SK-N-SH (cell line): ENCODE measurements around the gene GTF3C1. TPM values are rescaled to one million over a fixed set of nuclear protein-coding genes. Genes with fewer than 3 reads are reported as not detected.

ENCODE experiments used
- CTCF ChIA-PET: fragments of 300-600, 350-600 bp; formaldehyde crosslinking; extraction: SDS; loops from one replicate; lab custom pipeline; 2021; lab: Yijun Ruan, JAX
- POLR2A ChIA-PET: fragments of 350-600 bp; sonication (Branson Sonifier 250); formaldehyde crosslinking; extraction: SDS; loops from one replicate; lab custom pipeline; 2020; ENCODE audit warnings: antibody characterized with exemption, inconsistent platforms; lab: Yijun Ruan, JAX
- DNase-seq: peaks from one replicate; pipeline ENCODE4 v3.0.0; 2012
- H2AFZ ChIP-seq: fragments of 200-600 bp; sonication (generic); 2 replicates; pipeline ENCODE4 v1.8.1; 2016; ENCODE audit warnings: antibody characterized with exemption, mild to moderate bottlenecking, low read depth
- H3F3A ChIP-seq: fragments of 200-600 bp; sonication (generic); replicated peaks from 2 replicates; pipeline ENCODE3; 2016; ENCODE audit warnings: antibody characterized with exemption, mild to moderate bottlenecking; ENCODE audit not compliant: insufficient read depth
- H3K27ac ChIP-seq, 2 experiments: fragments of 200-500 bp in 1 of 2; fragments of 200-600 bp in 1 of 2; sonication (Bioruptor generic) in 1 of 2; sonication (generic), shearing (Covaris generic) in 1 of 2; 2 replicates each; pipeline versions ENCODE4 v1.5.1 to v1.6.1; 2014 to 2016; ENCODE audit warnings: low read depth in 2 of 2, inconsistent platforms in 1 of 2, low read length in 1 of 2, mild to moderate bottlenecking in 1 of 2, mixed read lengths in 1 of 2
- H3K27me3 ChIP-seq: fragments of 200-600 bp; sonication (generic), shearing (Covaris generic); 2 replicates; pipeline ENCODE4 v1.6.1; 2016; ENCODE audit warnings: mixed run types; ENCODE audit not compliant: insufficient read depth
- H3K36me3 ChIP-seq, 2 experiments: fragments of 200-500 bp in 1 of 2; fragments of 200-600 bp in 1 of 2; sonication (Bioruptor generic) in 1 of 2; sonication (generic) in 1 of 2; replicated peaks in 1 of 2; 2 replicates each; pipeline versions ENCODE3 to v1.5.1; 2014 to 2016; ENCODE audit warnings: low read length in 1 of 2, mild to moderate bottlenecking in 1 of 2; ENCODE audit not compliant: insufficient read depth in 2 of 2, control insufficient read depth in 1 of 2
- H3K4me1 ChIP-seq, 2 experiments: fragments of 200-500 bp in 1 of 2; fragments of 200-600 bp in 1 of 2; sonication (Bioruptor generic) in 1 of 2; sonication (generic), shearing (Covaris generic) in 1 of 2; 2 replicates each; pipeline versions ENCODE4 v1.5.1 to v1.6.1; 2014 to 2016; ENCODE audit warnings: low read depth in 1 of 2, low read length in 1 of 2, mixed run types in 1 of 2; ENCODE audit not compliant: insufficient read depth in 2 of 2, control insufficient read depth in 1 of 2
- H3K4me2 ChIP-seq: fragments of 200-600 bp; sonication (generic), shearing (Covaris generic); 2 replicates; pipeline ENCODE4 v1.6.1; 2017; ENCODE audit warnings: mixed run types
- H3K4me3 ChIP-seq, 2 experiments: fragments of 200-500 bp in 1 of 2; fragments of 200-600 bp in 1 of 2; sonication (Bioruptor generic) in 1 of 2; sonication (generic), shearing (Covaris generic) in 1 of 2; 2 replicates each; pipeline versions ENCODE4 v1.5.1 to v1.8.1; 2014 to 2016; ENCODE audit warnings: low read depth in 2 of 2, inconsistent platforms in 1 of 2, low read length in 1 of 2, mild to moderate bottlenecking in 1 of 2, mixed read lengths in 1 of 2, moderate library complexity in 1 of 2
- H3K79me2 ChIP-seq: fragments of 200-600 bp; sonication (generic); 2 replicates; pipeline ENCODE4 v1.8.1; 2017; ENCODE audit warnings: mild to moderate bottlenecking; ENCODE audit not compliant: insufficient read depth
- H3K9ac ChIP-seq: fragments of 200-600 bp; sonication (generic); 2 replicates; pipeline ENCODE4 v1.6.1; 2017; ENCODE audit warnings: mixed run types
- H3K9me2 ChIP-seq: fragments of 200-600 bp; sonication (generic); 2 replicates; pipeline ENCODE4 v1.6.1; 2017; ENCODE audit warnings: mixed run types
- H3K9me3 ChIP-seq: fragments of 200-600 bp; sonication (generic); 2 replicates; pipeline ENCODE4 v1.6.1; 2017; ENCODE audit warnings: mixed run types, mild to moderate bottlenecking, moderate library complexity
- H4K20me1 ChIP-seq: fragments of 200-600 bp; sonication (generic); 2 replicates; pipeline ENCODE4 v1.6.1; 2017; ENCODE audit warnings: mild to moderate bottlenecking, mixed run types; ENCODE audit not compliant: insufficient read depth
- ELF1 ChIP-seq: IDR thresholded peaks from 2 replicates; pipeline ENCODE4 v1.4.0; 2012
- EZH2phosphoT487 ChIP-seq: fragments of 200-600 bp; sonication (generic); IDR thresholded peaks from 2 replicates; pipeline ENCODE4 v1.6.1; 2017; ENCODE audit warnings: low read depth, mixed run types, mild to moderate bottlenecking, antibody characterized with exemption, moderate library complexity, borderline replicate concordance
- FOSL2 ChIP-seq: IDR thresholded peaks from 2 replicates; pipeline ENCODE4 v1.4.0; 2012; ENCODE audit warnings: low read depth, mild to moderate bottlenecking, moderate library complexity, borderline replicate concordance
- FOXJ3 ChIP-seq: sonication (generic); formaldehyde crosslinking; IDR thresholded peaks from 2 replicates; pipeline ENCODE4 v1.5.1; 2020; ENCODE audit warnings: mild to moderate bottlenecking, missing genetic modification reagents
- NFIC ChIP-seq: IDR thresholded peaks from 2 replicates; pipeline ENCODE4 v1.4.0; 2012; ENCODE audit warnings: borderline replicate concordance
- POLR2AphosphoS5 ChIP-seq: IDR thresholded peaks from 2 replicates; pipeline ENCODE4 v1.6.1; 2012; ENCODE audit warnings: low read depth, low read length
- RAD21 ChIP-seq: IDR thresholded peaks from 2 replicates; pipeline ENCODE4 v1.6.1; 2012; ENCODE audit warnings: mild to moderate bottlenecking, low read length
- RCOR1 ChIP-seq: fragments of 150-350 bp; IDR thresholded peaks from 2 replicates; pipeline ENCODE4 v1.6.1; 2017; ENCODE audit warnings: antibody characterized with exemption, low read length
- WGBS: methylation state at CpG from one replicate; pipeline ENCODE4 v1.1.6; 2017; ENCODE audit warnings: low lambda C conversion rate; 5-methylcytosine and 5-hydroxymethylcytosine counted together
- polyA plus RNA-seq, 3 experiments: library from polyadenylated mRNA; depleted of rRNA; stranded (reverse); fragments of >200 nt; gene quantifications; 2 replicates each; pipeline ENCODE4 v1.2.3, GENCODE V29; 2012
- TF ChIP-seq, protein P1 (sequence below): fragments of 150-350 bp; IDR thresholded peaks from 2 replicates; pipeline ENCODE4 v1.6.1; 2017; ENCODE audit warnings: antibody characterized with exemption, low read length, low read depth, borderline replicate concordance
- TF ChIP-seq, protein P2 (sequence below): IDR thresholded peaks from 2 replicates; pipeline ENCODE4 v1.6.1; 2012; ENCODE audit warnings: mild to moderate bottlenecking, low read depth, low read length, moderate library complexity
- TF ChIP-seq, protein P3 (sequence below): fragments of 200-600 bp; sonication (generic); IDR thresholded peaks from 2 replicates; pipeline ENCODE4 v1.6.1; 2017; ENCODE audit warnings: antibody characterized with exemption, mild to moderate bottlenecking, moderate library complexity
- TF ChIP-seq, protein P4 (sequence below): IDR thresholded peaks from 2 replicates; pipeline ENCODE4 v1.4.0; 2012; ENCODE audit warnings: low read depth, borderline replicate concordance

Gene GTF3C1
- polyA plus RNA-seq, 1 of the 3 experiments (the other 2 are of a cell fraction): 47.2 TPM

DNA sequence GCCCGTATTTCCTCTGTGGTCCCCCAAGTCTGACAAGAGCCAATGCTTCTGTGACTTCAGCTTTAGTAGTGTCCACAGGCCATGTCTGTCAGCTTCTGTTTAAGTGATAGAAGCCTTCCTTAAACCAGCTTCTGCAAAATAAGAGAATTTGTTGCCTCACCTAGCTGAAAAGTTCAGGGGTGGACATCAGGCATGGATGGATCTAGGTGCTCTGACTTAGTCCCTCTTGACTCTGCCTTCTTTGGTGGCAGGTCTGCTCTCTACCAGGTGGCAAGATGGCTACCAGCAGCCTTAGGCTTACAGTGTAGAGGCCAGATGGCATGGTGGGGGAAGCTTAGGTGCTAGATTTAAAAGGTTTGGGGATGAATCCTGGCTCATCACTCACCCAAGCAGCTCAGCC lies 33.9 kb upstream of the GTF3C1 start:
- Histone ChIP-seq H2AFZ (no peak overlapping the region), H4K20me1 (no peaks in the 10 kb centered on the region), H3K4me1 (peaks cover 3 to 9% of the 10 kb centered on the region in 2 experiments; a peak in 2 of 4 replicates), H3K4me3 (no peak overlapping the region), H3K79me2 (no peaks in the 10 kb centered on the region), H3K9me2 (no peaks in the 10 kb centered on the region), H3K27me3 (no peaks in the 10 kb centered on the region), H3K9ac (no peak overlapping the region), H3K4me2 (no peak overlapping the region)
- POLR2A ChIA-PET: no interaction called here
- CTCF ChIA-PET: no interaction called here
- WGBS: 100% methylated on average over 1 of the region's 1 CpG
- TF ChIP-seq EZH2phosphoT487 (no peak), RCOR1 (no peak), FOSL2 (no peak), NFIC (no peak), ELF1 (no peak), POLR2AphosphoS5 (no peak), FOXJ3 (no peak), RAD21 (no peak)
- TF ChIP-seq, protein P1, sequence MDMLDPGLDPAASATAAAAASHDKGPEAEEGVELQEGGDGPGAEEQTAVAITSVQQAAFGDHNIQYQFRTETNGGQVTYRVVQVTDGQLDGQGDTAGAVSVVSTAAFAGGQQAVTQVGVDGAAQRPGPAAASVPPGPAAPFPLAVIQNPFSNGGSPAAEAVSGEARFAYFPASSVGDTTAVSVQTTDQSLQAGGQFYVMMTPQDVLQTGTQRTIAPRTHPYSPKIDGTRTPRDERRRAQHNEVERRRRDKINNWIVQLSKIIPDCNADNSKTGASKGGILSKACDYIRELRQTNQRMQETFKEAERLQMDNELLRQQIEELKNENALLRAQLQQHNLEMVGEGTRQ: no peak
- TF ChIP-seq, protein P2, sequence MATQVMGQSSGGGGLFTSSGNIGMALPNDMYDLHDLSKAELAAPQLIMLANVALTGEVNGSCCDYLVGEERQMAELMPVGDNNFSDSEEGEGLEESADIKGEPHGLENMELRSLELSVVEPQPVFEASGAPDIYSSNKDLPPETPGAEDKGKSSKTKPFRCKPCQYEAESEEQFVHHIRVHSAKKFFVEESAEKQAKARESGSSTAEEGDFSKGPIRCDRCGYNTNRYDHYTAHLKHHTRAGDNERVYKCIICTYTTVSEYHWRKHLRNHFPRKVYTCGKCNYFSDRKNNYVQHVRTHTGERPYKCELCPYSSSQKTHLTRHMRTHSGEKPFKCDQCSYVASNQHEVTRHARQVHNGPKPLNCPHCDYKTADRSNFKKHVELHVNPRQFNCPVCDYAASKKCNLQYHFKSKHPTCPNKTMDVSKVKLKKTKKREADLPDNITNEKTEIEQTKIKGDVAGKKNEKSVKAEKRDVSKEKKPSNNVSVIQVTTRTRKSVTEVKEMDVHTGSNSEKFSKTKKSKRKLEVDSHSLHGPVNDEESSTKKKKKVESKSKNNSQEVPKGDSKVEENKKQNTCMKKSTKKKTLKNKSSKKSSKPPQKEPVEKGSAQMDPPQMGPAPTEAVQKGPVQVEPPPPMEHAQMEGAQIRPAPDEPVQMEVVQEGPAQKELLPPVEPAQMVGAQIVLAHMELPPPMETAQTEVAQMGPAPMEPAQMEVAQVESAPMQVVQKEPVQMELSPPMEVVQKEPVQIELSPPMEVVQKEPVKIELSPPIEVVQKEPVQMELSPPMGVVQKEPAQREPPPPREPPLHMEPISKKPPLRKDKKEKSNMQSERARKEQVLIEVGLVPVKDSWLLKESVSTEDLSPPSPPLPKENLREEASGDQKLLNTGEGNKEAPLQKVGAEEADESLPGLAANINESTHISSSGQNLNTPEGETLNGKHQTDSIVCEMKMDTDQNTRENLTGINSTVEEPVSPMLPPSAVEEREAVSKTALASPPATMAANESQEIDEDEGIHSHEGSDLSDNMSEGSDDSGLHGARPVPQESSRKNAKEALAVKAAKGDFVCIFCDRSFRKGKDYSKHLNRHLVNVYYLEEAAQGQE: no peak
- TF ChIP-seq, protein P3, sequence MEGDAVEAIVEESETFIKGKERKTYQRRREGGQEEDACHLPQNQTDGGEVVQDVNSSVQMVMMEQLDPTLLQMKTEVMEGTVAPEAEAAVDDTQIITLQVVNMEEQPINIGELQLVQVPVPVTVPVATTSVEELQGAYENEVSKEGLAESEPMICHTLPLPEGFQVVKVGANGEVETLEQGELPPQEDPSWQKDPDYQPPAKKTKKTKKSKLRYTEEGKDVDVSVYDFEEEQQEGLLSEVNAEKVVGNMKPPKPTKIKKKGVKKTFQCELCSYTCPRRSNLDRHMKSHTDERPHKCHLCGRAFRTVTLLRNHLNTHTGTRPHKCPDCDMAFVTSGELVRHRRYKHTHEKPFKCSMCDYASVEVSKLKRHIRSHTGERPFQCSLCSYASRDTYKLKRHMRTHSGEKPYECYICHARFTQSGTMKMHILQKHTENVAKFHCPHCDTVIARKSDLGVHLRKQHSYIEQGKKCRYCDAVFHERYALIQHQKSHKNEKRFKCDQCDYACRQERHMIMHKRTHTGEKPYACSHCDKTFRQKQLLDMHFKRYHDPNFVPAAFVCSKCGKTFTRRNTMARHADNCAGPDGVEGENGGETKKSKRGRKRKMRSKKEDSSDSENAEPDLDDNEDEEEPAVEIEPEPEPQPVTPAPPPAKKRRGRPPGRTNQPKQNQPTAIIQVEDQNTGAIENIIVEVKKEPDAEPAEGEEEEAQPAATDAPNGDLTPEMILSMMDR: no peak
- TF ChIP-seq, protein P4, sequence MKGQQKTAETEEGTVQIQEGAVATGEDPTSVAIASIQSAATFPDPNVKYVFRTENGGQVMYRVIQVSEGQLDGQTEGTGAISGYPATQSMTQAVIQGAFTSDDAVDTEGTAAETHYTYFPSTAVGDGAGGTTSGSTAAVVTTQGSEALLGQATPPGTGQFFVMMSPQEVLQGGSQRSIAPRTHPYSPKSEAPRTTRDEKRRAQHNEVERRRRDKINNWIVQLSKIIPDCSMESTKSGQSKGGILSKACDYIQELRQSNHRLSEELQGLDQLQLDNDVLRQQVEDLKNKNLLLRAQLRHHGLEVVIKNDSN: no peak
- TF ChIP-seq, all 33 proteins: peak for 0
- Histone ChIP-seq H3K9me3 (no peaks in the 10 kb centered on the region), H3F3A (peaks cover 6% of the 10 kb centered on the region), H3K36me3 (peaks cover 5 to 17% of the 10 kb centered on the region in 2 experiments), H3K27ac (no peak overlapping the region)
- no peak for DNase-seq
